WTC11 (cell line): ENCODE data around the gene BMX. TPM values are rescaled to one million over a fixed set of nuclear protein-coding genes. Genes with fewer than 3 reads are reported as not detected.

Experiments used
- ATAC-seq: fragments of 200-7000 bp; cut with Tn5 transposase; 2 replicates; pipeline ENCODE4 v1.10.0; 2021; ENCODE audit warnings: mild to moderate bottlenecking, moderate library complexity
- CTCF ChIA-PET: fragments of 300-600 bp; sonication (Branson Sonifier 250); formaldehyde crosslinking; loops from one replicate; lab custom pipeline; 2021; ENCODE audit warnings: antibody characterized with exemption; lab: Charles Lee
- POLR2A ChIA-PET: fragments of 350-600 bp; sonication (Branson Sonifier 250); formaldehyde crosslinking; loops from one replicate; lab custom pipeline; 2021; ENCODE audit warnings: antibody characterized with exemption; lab: Charles Lee
- DNase-seq: peaks from one replicate; pipeline ENCODE4 v3.0.0; 2021; ENCODE audit warnings: low spot score
- H3K27ac Mint-ChIP-seq: 2 replicates; pipeline ENCODE4 v1.8.0; 2021; ENCODE audit warnings: mixed read lengths
- H3K27me3 Mint-ChIP-seq: 2 replicates; pipeline ENCODE4 v1.8.0; 2021; ENCODE audit warnings: low read depth, mild to moderate bottlenecking, moderate library complexity, mixed read lengths
- H3K36me3 Mint-ChIP-seq: 2 replicates; pipeline ENCODE4 v1.8.0; 2021; ENCODE audit warnings: mixed read lengths
- H3K4me1 Mint-ChIP-seq: 2 replicates; pipeline ENCODE4 v1.8.0; 2022; ENCODE audit warnings: mixed read lengths
- H3K4me3 Mint-ChIP-seq: 2 replicates; pipeline ENCODE4 v1.8.0; 2021; ENCODE audit warnings: mild to moderate bottlenecking, moderate library complexity, mixed read lengths
- H3K9me3 Mint-ChIP-seq: 2 replicates; pipeline ENCODE4 v1.8.0; 2021; ENCODE audit warnings: mixed read lengths
- ATF2 ChIP-seq: sonication (generic); formaldehyde crosslinking; IDR thresholded peaks from 2 replicates; pipeline ENCODE4 v1.8.1; 2022; ENCODE audit warnings: low read depth, missing genetic modification reagents, borderline replicate concordance
- CREB1 ChIP-seq: sonication (generic); formaldehyde crosslinking; IDR thresholded peaks from 2 replicates; pipeline ENCODE4 v1.8.0; 2023; ENCODE audit warnings: mild to moderate bottlenecking, missing genetic modification reagents
- CREM ChIP-seq: sonication (generic); formaldehyde crosslinking; IDR thresholded peaks from 2 replicates; pipeline ENCODE4 v1.8.1; 2022; ENCODE audit warnings: mild to moderate bottlenecking, missing genetic modification reagents, moderate library complexity
- E2F5 ChIP-seq: sonication (generic); formaldehyde crosslinking; IDR thresholded peaks from 2 replicates; pipeline ENCODE4 v1.8.1; 2022; ENCODE audit warnings: mild to moderate bottlenecking, moderate library complexity, missing genetic modification reagents
- ETV6 ChIP-seq: sonication (generic); formaldehyde crosslinking; IDR thresholded peaks from 2 replicates; pipeline ENCODE4 v1.8.1; 2022; ENCODE audit warnings: mild to moderate bottlenecking, missing genetic modification reagents
- FOXP4 ChIP-seq: sonication (generic); formaldehyde crosslinking; IDR thresholded peaks from 2 replicates; pipeline ENCODE4 v1.8.0; 2022; ENCODE audit warnings: mild to moderate bottlenecking, missing genetic modification reagents
- GABPB1 ChIP-seq: sonication (generic); formaldehyde crosslinking; IDR thresholded peaks from 2 replicates; pipeline ENCODE4 v1.8.1; 2023; ENCODE audit warnings: mild to moderate bottlenecking, missing genetic modification reagents
- JAZF1 ChIP-seq: fragments of 250-450 bp; sonication (Bioruptor Pico); IDR thresholded peaks from 2 replicates; pipeline ENCODE4 v1.9.0; 2021; ENCODE audit warnings: moderate library complexity, mild to moderate bottlenecking, inconsistent platforms
- KAT7 ChIP-seq: sonication (generic); formaldehyde crosslinking; IDR thresholded peaks from 2 replicates; pipeline ENCODE4 v1.8.1; 2023; ENCODE audit warnings: missing genetic modification reagents, mild to moderate bottlenecking, borderline replicate concordance
- PRRX2 ChIP-seq: fragments of 250-450 bp; sonication (Bioruptor Pico); IDR thresholded peaks from 2 replicates; pipeline ENCODE4 v1.8.0; 2021; ENCODE audit warnings: mild to moderate bottlenecking
- RELA ChIP-seq: sonication (generic); formaldehyde crosslinking; IDR thresholded peaks from 2 replicates; pipeline ENCODE4 v1.8.1; 2022; ENCODE audit warnings: missing genetic modification reagents, mild to moderate bottlenecking, borderline replicate concordance
- TCF7 ChIP-seq: sonication (generic); formaldehyde crosslinking; IDR thresholded peaks from 2 replicates; pipeline ENCODE4 v1.8.0; 2022; ENCODE audit warnings: mild to moderate bottlenecking, low read depth, missing genetic modification reagents, moderate library complexity
- TP53 ChIP-seq: sonication (generic); formaldehyde crosslinking; IDR thresholded peaks from 2 replicates; pipeline ENCODE4 v1.8.1; 2023; ENCODE audit warnings: mild to moderate bottlenecking, missing genetic modification reagents
- ZBTB21 ChIP-seq: sonication (generic); formaldehyde crosslinking; IDR thresholded peaks from 2 replicates; pipeline ENCODE4 v1.8.1; 2023; ENCODE audit warnings: mild to moderate bottlenecking, missing genetic modification reagents, borderline replicate concordance
- ZNF138 ChIP-seq: sonication (generic); formaldehyde crosslinking; conservative IDR thresholded peaks from 2 replicates; pipeline ENCODE4 v1.8.1; 2022; ENCODE audit warnings: mild to moderate bottlenecking, moderate library complexity, missing genetic modification reagents
- ZNF232 ChIP-seq: sonication (generic); formaldehyde crosslinking; IDR thresholded peaks from 2 replicates; pipeline ENCODE4 v1.8.0; 2022; ENCODE audit warnings: mild to moderate bottlenecking, missing genetic modification reagents
- ZNF396 ChIP-seq: fragments of 250-450 bp; sonication (Bioruptor Pico); IDR thresholded peaks from 2 replicates; pipeline ENCODE4 v1.8.0; 2021; ENCODE audit warnings: mild to moderate bottlenecking, moderate library complexity, borderline replicate concordance
- total RNA-seq: library from RNA; stranded (reverse); gene quantifications from 3 replicates; pipeline ENCODE4 v1.2.3, GENCODE V29; 2021
- TF ChIP-seq, protein P1 (sequence below): fragments of 250-450 bp; sonication (Bioruptor Pico); IDR thresholded peaks from 2 replicates; pipeline ENCODE4 v1.9.0; 2021; ENCODE audit warnings: mild to moderate bottlenecking, borderline replicate concordance
- TF ChIP-seq, protein P2 (sequence below): sonication (generic); formaldehyde crosslinking; IDR thresholded peaks from 2 replicates; pipeline ENCODE4 v1.8.1; 2023; ENCODE audit warnings: mild to moderate bottlenecking, missing genetic modification reagents, moderate library complexity
- TF ChIP-seq, protein P3 (sequence below): fragments of 250-450 bp; sonication (Bioruptor Pico); IDR thresholded peaks from 2 replicates; pipeline ENCODE4 v2.1.2; 2022; ENCODE audit warnings: mild to moderate bottlenecking, moderate library complexity
- TF ChIP-seq, protein P4 (sequence below): sonication (generic); formaldehyde crosslinking; IDR thresholded peaks from 2 replicates; pipeline ENCODE4 v1.8.0; 2022; ENCODE audit warnings: mild to moderate bottlenecking, missing genetic modification reagents

The BMX gene
- total RNA-seq, 1 experiment from 2014 or later, result not detected

DNA sequence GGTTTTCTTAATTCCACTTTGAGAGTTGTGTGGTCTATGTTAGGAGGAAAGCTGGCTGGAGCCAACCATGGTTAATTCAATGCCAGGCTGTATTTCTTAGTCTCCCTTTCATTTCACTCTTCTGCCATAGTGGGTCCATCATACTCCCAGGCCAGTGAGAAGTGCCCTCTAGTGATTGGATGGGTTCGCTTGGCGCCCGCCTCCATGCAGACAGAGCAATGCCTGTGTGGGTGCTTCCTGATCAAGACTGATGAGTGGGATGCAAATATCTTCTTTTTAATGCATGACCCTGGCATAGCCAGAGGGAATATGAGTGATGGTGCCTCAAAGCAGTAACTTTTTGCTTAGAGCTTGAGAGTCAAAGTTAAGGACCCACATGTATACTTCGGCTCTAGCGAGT is 6.4 kb downstream of the BMX start (continued):
- TF ChIP-seq, protein P1, sequence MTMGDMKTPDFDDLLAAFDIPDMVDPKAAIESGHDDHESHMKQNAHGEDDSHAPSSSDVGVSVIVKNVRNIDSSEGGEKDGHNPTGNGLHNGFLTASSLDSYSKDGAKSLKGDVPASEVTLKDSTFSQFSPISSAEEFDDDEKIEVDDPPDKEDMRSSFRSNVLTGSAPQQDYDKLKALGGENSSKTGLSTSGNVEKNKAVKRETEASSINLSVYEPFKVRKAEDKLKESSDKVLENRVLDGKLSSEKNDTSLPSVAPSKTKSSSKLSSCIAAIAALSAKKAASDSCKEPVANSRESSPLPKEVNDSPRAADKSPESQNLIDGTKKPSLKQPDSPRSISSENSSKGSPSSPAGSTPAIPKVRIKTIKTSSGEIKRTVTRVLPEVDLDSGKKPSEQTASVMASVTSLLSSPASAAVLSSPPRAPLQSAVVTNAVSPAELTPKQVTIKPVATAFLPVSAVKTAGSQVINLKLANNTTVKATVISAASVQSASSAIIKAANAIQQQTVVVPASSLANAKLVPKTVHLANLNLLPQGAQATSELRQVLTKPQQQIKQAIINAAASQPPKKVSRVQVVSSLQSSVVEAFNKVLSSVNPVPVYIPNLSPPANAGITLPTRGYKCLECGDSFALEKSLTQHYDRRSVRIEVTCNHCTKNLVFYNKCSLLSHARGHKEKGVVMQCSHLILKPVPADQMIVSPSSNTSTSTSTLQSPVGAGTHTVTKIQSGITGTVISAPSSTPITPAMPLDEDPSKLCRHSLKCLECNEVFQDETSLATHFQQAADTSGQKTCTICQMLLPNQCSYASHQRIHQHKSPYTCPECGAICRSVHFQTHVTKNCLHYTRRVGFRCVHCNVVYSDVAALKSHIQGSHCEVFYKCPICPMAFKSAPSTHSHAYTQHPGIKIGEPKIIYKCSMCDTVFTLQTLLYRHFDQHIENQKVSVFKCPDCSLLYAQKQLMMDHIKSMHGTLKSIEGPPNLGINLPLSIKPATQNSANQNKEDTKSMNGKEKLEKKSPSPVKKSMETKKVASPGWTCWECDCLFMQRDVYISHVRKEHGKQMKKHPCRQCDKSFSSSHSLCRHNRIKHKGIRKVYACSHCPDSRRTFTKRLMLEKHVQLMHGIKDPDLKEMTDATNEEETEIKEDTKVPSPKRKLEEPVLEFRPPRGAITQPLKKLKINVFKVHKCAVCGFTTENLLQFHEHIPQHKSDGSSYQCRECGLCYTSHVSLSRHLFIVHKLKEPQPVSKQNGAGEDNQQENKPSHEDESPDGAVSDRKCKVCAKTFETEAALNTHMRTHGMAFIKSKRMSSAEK (CRISPR knock-in tag), result no peak
- no peak for TF ChIP-seq ZNF232 (CRISPR knock-in tag)
- TF ChIP-seq ATF2, result no peak
- no peak for TF ChIP-seq JAZF1 (CRISPR knock-in tag)
- no peak for TF ChIP-seq CREM (CRISPR knock-in tag)
- no peak for TF ChIP-seq GABPB1 (CRISPR knock-in tag)
- TF ChIP-seq TP53 (CRISPR knock-in tag), result no peak
- TF ChIP-seq ZBTB21 (CRISPR knock-in tag), result no peak
- TF ChIP-seq, all 79 proteins: peak for 0

DNA sequence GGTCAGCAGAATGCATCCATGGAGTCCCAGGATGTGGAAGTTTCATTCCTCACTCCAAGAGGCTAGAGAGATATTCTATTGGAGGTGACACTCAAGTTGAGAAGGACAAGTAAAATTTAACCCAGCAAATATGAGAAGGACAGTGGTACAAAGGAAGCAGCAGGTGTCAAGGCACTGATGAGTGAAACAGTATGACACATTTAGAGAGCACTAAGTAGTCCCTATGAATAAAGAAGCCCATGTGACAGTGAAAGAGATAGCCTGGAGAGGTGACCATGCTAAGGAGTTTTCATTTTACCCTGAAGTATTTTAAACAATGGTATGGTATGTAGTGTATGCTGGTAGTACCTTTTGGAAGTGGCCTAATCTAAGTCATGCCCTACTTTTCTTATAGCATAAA is 9.2 kb downstream of the BMX start:
- no peaks in the 10 kb centered on the region for H3K9me3 Mint-ChIP-seq
- ATAC-seq, result no peak
- H3K27ac Mint-ChIP-seq, result no peak overlapping the region
- no peak for DNase-seq
- no peaks in the 10 kb centered on the region for H3K27me3 Mint-ChIP-seq
- H3K4me3 Mint-ChIP-seq, result no peak overlapping the region
- peaks cover 3% of the 10 kb centered on the region for H3K4me1 Mint-ChIP-seq
- H3K36me3 Mint-ChIP-seq, result no peaks in the 10 kb centered on the region
- TF ChIP-seq, protein P2, sequence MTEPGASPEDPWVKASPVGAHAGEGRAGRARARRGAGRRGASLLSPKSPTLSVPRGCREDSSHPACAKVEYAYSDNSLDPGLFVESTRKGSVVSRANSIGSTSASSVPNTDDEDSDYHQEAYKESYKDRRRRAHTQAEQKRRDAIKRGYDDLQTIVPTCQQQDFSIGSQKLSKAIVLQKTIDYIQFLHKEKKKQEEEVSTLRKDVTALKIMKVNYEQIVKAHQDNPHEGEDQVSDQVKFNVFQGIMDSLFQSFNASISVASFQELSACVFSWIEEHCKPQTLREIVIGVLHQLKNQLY (CRISPR knock-in tag), result no peak
- TF ChIP-seq ZNF138 (CRISPR knock-in tag) (no peak), KAT7 (CRISPR knock-in tag) (no peak)
- TF ChIP-seq, all 79 proteins: peak for 0
- ChIA-PET CTCF (no interaction called here), POLR2A (no interaction called here)

DNA sequence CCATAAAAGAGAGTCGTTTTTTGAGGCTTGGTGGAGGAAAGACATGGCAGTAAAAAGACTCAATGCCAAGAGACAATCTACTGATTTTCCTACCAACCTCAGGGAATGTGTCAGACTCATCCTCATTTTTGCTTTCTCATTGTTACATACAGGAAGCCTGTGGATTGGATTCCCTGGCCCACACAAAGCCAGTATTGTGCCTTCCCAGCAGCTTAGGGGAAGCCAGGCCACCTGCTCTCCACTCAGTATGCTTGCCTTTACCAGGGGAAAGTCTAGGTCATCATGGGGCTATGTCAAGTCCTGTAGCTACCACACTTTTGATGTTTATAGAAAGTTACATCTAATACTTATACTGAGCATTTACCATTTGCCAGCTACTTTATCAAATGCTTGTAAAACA is 11.0 kb downstream of the BMX start:
- Mint-ChIP-seq H3K4me3 (no peak overlapping the region), H3K9me3 (no peaks in the 10 kb centered on the region), H3K27me3 (no peaks in the 10 kb centered on the region), H3K27ac (no peak overlapping the region), H3K36me3 (no peaks in the 10 kb centered on the region), H3K4me1 (0 out of 2 replicates have a peak, but pooled peaks cover 2% of the 10 kb centered on the region)
- CTCF ChIA-PET, result no interaction called here
- ATAC-seq (peak; percentile 51; the same call in 1 of the 2 replicates), DNase-seq (no peak)
- TF ChIP-seq, protein P3, sequence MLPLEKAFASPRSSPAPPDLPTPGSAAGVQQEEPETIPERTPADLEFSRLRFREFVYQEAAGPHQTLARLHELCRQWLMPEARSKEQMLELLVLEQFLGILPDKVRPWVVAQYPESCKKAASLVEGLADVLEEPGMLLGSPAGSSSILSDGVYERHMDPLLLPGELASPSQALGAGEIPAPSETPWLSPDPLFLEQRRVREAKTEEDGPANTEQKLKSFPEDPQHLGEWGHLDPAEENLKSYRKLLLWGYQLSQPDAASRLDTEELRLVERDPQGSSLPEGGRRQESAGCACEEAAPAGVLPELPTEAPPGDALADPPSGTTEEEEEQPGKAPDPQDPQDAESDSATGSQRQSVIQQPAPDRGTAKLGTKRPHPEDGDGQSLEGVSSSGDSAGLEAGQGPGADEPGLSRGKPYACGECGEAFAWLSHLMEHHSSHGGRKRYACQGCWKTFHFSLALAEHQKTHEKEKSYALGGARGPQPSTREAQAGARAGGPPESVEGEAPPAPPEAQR (CRISPR knock-in tag), result no peak
- TF ChIP-seq E2F5 (CRISPR knock-in tag) (no peak), ZNF396 (no peak), CREB1 (CRISPR knock-in tag) (no peak), PRRX2 (CRISPR knock-in tag) (no peak), TP53 (CRISPR knock-in tag) (no peak), TCF7 (CRISPR knock-in tag) (no peak), RELA (CRISPR knock-in tag) (no peak), FOXP4 (CRISPR knock-in tag) (no peak), ETV6 (CRISPR knock-in tag) (no peak)
- TF ChIP-seq, protein P4, sequence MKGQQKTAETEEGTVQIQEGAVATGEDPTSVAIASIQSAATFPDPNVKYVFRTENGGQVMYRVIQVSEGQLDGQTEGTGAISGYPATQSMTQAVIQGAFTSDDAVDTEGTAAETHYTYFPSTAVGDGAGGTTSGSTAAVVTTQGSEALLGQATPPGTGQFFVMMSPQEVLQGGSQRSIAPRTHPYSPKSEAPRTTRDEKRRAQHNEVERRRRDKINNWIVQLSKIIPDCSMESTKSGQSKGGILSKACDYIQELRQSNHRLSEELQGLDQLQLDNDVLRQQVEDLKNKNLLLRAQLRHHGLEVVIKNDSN (CRISPR knock-in tag), result no peak
- POLR2A ChIA-PET, result no interaction called here
